ES-I3 (cell line): ENCODE data around the gene GBE1.

Experiments
- H3K36me3 ChIP-seq: 2 replicates; pipeline ENCODE4 v1.6.1; 2013; ENCODE audit warnings: mild to moderate bottlenecking, low read length, control low read depth, moderate library complexity; ENCODE audit not compliant: insufficient read depth
- H3K4me1 ChIP-seq: 2 replicates; pipeline ENCODE4 v1.6.1; 2013; ENCODE audit warnings: mild to moderate bottlenecking, control low read depth, low read length; ENCODE audit not compliant: insufficient read depth
- H3K9ac ChIP-seq: 2 replicates; pipeline ENCODE4 v1.6.1; 2013; ENCODE audit warnings: low read depth, mild to moderate bottlenecking, low read length, moderate library complexity
- H3K9me3 ChIP-seq: 2 replicates; pipeline ENCODE4 v1.6.1; 2013; ENCODE audit warnings: mild to moderate bottlenecking, low read length, moderate library complexity; ENCODE audit not compliant: control insufficient read depth, insufficient read depth

The GBE1 gene

GRCh38 chr3:81658322-81658997 is 103.0 kb downstream of the GBE1 start:
- Histone ChIP-seq H3K36me3 (no peaks in the 10 kb centered on the region), H3K9me3 (no peaks in the 10 kb centered on the region), H3K4me1 (no peaks in the 10 kb centered on the region), H3K9ac (no peak overlapping the region)

- Histone ChIP-seq H3K4me1 (no peaks in the 10 kb centered on the region), H3K36me3 (no peaks in the 10 kb centered on the region), H3K9ac (no peak overlapping the region), H3K9me3 (no peaks in the 10 kb centered on the region)
These were observed 110.3 kb downstream of the GBE1 start for GRCh38 chr3:81651139-81651538.

- Histone ChIP-seq H3K36me3 (no peaks in the 10 kb centered on the region), H3K9me3 (no peaks in the 10 kb centered on the region), H3K9ac (no peak overlapping the region), H3K4me1 (no peaks in the 10 kb centered on the region)
These were observed 111.3 kb downstream of the GBE1 start for GRCh38 chr3:81650187-81650586.

- H3K9me3 ChIP-seq: no peaks in the 10 kb centered on the region
- no peaks in the 10 kb centered on the region for H3K4me1 ChIP-seq
- no peaks in the 10 kb centered on the region for H3K36me3 ChIP-seq
- H3K9ac ChIP-seq: no peak overlapping the region
These were observed 116.2 kb downstream of the GBE1 start for GRCh38 chr3:81645248-81645647.

GRCh38 chr3:81643721-81644120 is 117.7 kb downstream of the GBE1 start:
- Histone ChIP-seq H3K36me3 (no peaks in the 10 kb centered on the region), H3K9ac (no peak overlapping the region), H3K9me3 (no peaks in the 10 kb centered on the region), H3K4me1 (no peaks in the 10 kb centered on the region)

GRCh38 chr3:81638480-81638879 is 123.0 kb downstream of the GBE1 start:
- Histone ChIP-seq H3K4me1 (no peaks in the 10 kb centered on the region), H3K9ac (no peak overlapping the region), H3K9me3 (no peaks in the 10 kb centered on the region), H3K36me3 (no peaks in the 10 kb centered on the region)

- H3K36me3 ChIP-seq: no peaks in the 10 kb centered on the region
- H3K9me3 ChIP-seq: no peaks in the 10 kb centered on the region
- no peaks in the 10 kb centered on the region for H3K4me1 ChIP-seq
- H3K9ac ChIP-seq: no peak overlapping the region
These were observed 128.8 kb downstream of the GBE1 start for GRCh38 chr3:81632659-81633058.

- Histone ChIP-seq H3K9me3 (no peaks in the 10 kb centered on the region), H3K4me1 (peaks cover 24% of the 10 kb centered on the region; the same call in 1 of the 2 replicates), H3K36me3 (no peaks in the 10 kb centered on the region), H3K9ac (no peak overlapping the region)
These were observed 136.7 kb downstream of the GBE1 start for GRCh38 chr3:81624756-81625155.

- H3K9me3 ChIP-seq: no peaks in the 10 kb centered on the region
- H3K36me3 ChIP-seq: no peaks in the 10 kb centered on the region
- H3K9ac ChIP-seq: no peak overlapping the region
- H3K4me1 ChIP-seq: peaks cover 29% of the 10 kb centered on the region; the same call in 1 of the 2 replicates
These were observed 139.1 kb downstream of the GBE1 start for GRCh38 chr3:81622395-81622794.

- Histone ChIP-seq H3K9me3 (no peaks in the 10 kb centered on the region), H3K36me3 (no peaks in the 10 kb centered on the region), H3K9ac (no peak overlapping the region), H3K4me1 (peaks cover 29% of the 10 kb centered on the region; the same call in 1 of the 2 replicates)
These were observed 140.2 kb downstream of the GBE1 start for GRCh38 chr3:81621277-81621676.

GRCh38 chr3:81620849-81621248 is 140.6 kb downstream of the GBE1 start:
- no peak overlapping the region for H3K9ac ChIP-seq

GRCh38 chr3:81612768-81613167 is 148.7 kb downstream of the GBE1 start:
- no peaks in the 10 kb centered on the region for H3K4me1 ChIP-seq
- no peaks in the 10 kb centered on the region for H3K36me3 ChIP-seq
- H3K9me3 ChIP-seq: no peaks in the 10 kb centered on the region
- no peak overlapping the region for H3K9ac ChIP-seq

More at GRCh38 chr3:81620849-81621248, 140.6 kb downstream of the GBE1 start:
- Histone ChIP-seq H3K36me3 (no peaks in the 10 kb centered on the region), H3K4me1 (peaks cover 26% of the 10 kb centered on the region; the same call in 1 of the 2 replicates), H3K9me3 (no peaks in the 10 kb centered on the region)

- H3K4me1 ChIP-seq: no peaks in the 10 kb centered on the region
- no peak overlapping the region for H3K9ac ChIP-seq
- no peaks in the 10 kb centered on the region for H3K36me3 ChIP-seq
- no peaks in the 10 kb centered on the region for H3K9me3 ChIP-seq
These were observed 158.7 kb downstream of the GBE1 start for GRCh38 chr3:81602781-81603180.

GRCh38 chr3:81601707-81602305 is 159.6 kb downstream of the GBE1 start:
- Histone ChIP-seq H3K4me1 (no peaks in the 10 kb centered on the region), H3K36me3 (no peaks in the 10 kb centered on the region), H3K9me3 (no peaks in the 10 kb centered on the region), H3K9ac (no peak overlapping the region)

GRCh38 chr3:81592101-81592500 is 169.3 kb downstream of the GBE1 start:
- H3K9me3 ChIP-seq: no peaks in the 10 kb centered on the region
- H3K4me1 ChIP-seq: no peaks in the 10 kb centered on the region
- no peak overlapping the region for H3K9ac ChIP-seq
- H3K36me3 ChIP-seq: no peaks in the 10 kb centered on the region
